ENCODE measurements around the gene NUAK2. TPM values are rescaled to one million over a fixed set of nuclear protein-coding genes. Genes with fewer than 3 reads are reported as not detected.

The NUAK2 gene
- total RNA-seq, 2 experiments from 2014 or later, result 14.9 to 15.3 TPM

- Histone ChIP-seq H3K4me1 (ENCODE audit: insufficient read depth, low read length) (peaks cover 7% of the 10 kb centered on the region), H3K27me3 (ENCODE audit: control insufficient read depth in 1 of 2, insufficient read depth in 2 of 2, low read length in 2 of 2) (peaks cover 0 to 2% of the 10 kb centered on the region in 2 experiments), H3K9me3 (ENCODE audit: control insufficient read depth in 1 of 2, insufficient read depth in 1 of 2, low read length in 2 of 2) (no peaks in the 10 kb centered on the region), H3K4me3 (ENCODE audit: low read length) (no peak overlapping the region), H3K27ac (ENCODE audit: low read depth in 1 of 2, low read length in 2 of 2) (no peak overlapping the region), H3K36me3 (ENCODE audit: insufficient read depth, low read length) (no peaks in the 10 kb centered on the region)
- Mint-ChIP-seq H3K4me3 (no peak overlapping the region), H3K27me3 (no peaks in the 10 kb centered on the region), H3K9me3 (no peaks in the 10 kb centered on the region), H3K36me3 (ENCODE audit: low read depth) (no peaks in the 10 kb centered on the region), H3K4me1 (ENCODE audit: low read depth) (peaks cover 11% of the 10 kb centered on the region), H3K27ac (no peak overlapping the region)
- TF ChIP-seq CTCF (IDR thresholded peaks at IDR 0.05), result no peak
- no peak for DNase-seq
- no peak for ATAC-seq (ENCODE audit: poor library complexity)
- intact Hi-C loops (cut with DNase I, micrococcal nuclease), result no loop called here
- CTCF ChIA-PET, result no interaction called here
- POLR2A ChIA-PET, result no interaction called here
Observed at GRCh38 chr1:205263580-205264190, 57.9 kb downstream of the NUAK2 start.

- Histone ChIP-seq H3K27ac (ENCODE audit: low read depth in 1 of 2, low read length in 2 of 2) (no peak overlapping the region), H3K27me3 (ENCODE audit: control insufficient read depth in 1 of 2, insufficient read depth in 2 of 2, low read length in 2 of 2) (peaks cover 0 to 2% of the 10 kb centered on the region in 2 experiments), H3K36me3 (ENCODE audit: insufficient read depth, low read length) (no peaks in the 10 kb centered on the region), H3K4me3 (ENCODE audit: low read length) (no peak overlapping the region), H3K4me1 (ENCODE audit: insufficient read depth, low read length) (peaks cover 7% of the 10 kb centered on the region), H3K9me3 (ENCODE audit: control insufficient read depth in 1 of 2, insufficient read depth in 1 of 2, low read length in 2 of 2) (no peaks in the 10 kb centered on the region)
- intact Hi-C loops (cut with DNase I, micrococcal nuclease), result no loop called here
- ChIA-PET POLR2A (no interaction called here), CTCF (interaction anchor here (1.3 kb wide), 1 partner anchor 11 kb away, joined by 3 read pairs; no protein-coding TSS in a partner anchor)
- no peaks in the 10 kb centered on the region for H3K36me3 Mint-ChIP-seq (ENCODE audit: low read depth)
- DNase-seq (no peak), ATAC-seq (ENCODE audit: poor library complexity) (no peak)
- no peaks in the 10 kb centered on the region for H3K9me3 Mint-ChIP-seq
- no peak overlapping the region for H3K27ac Mint-ChIP-seq
- H3K4me1 Mint-ChIP-seq (ENCODE audit: low read depth), result peaks cover 11% of the 10 kb centered on the region
- no peak for TF ChIP-seq CTCF (IDR thresholded peaks at IDR 0.05)
- no peak overlapping the region for H3K4me3 Mint-ChIP-seq
- H3K27me3 Mint-ChIP-seq, result no peaks in the 10 kb centered on the region
Observed at GRCh38 chr1:205262731-205263171, 58.8 kb downstream of the NUAK2 start.

GRCh38 chr1:205261946-205262691 is 59.4 kb downstream of the NUAK2 start:
- Mint-ChIP-seq H3K9me3 (no peaks in the 10 kb centered on the region), H3K4me1 (ENCODE audit: low read depth) (peaks cover 11% of the 10 kb centered on the region), H3K4me3 (no peak overlapping the region), H3K27me3 (no peaks in the 10 kb centered on the region), H3K36me3 (ENCODE audit: low read depth) (no peaks in the 10 kb centered on the region), H3K27ac (no peak overlapping the region)
- DNase-seq, result no peak
- no peaks in the 10 kb centered on the region for H3K36me3 ChIP-seq (ENCODE audit: insufficient read depth, low read length)
- no peaks in the 10 kb centered on the region for H3K9me3 ChIP-seq (ENCODE audit: control insufficient read depth in 1 of 2, insufficient read depth in 1 of 2, low read length in 2 of 2)
- H3K4me1 ChIP-seq (ENCODE audit: insufficient read depth, low read length), result peaks cover 7% of the 10 kb centered on the region
- ChIA-PET POLR2A (no interaction called here), CTCF (interaction anchor here (1.2 to 1.3 kb wide), 2 partner anchors 10 to 11 kb away, joined by 3 to 4 read pairs; no protein-coding TSS in a partner anchor)
- peaks cover 0 to 2% of the 10 kb centered on the region in 2 experiments for H3K27me3 ChIP-seq (ENCODE audit: control insufficient read depth in 1 of 2, insufficient read depth in 2 of 2, low read length in 2 of 2)
- intact Hi-C loops (cut with DNase I, micrococcal nuclease), result no loop called here
- H3K27ac ChIP-seq (ENCODE audit: low read depth in 1 of 2, low read length in 2 of 2), result no peak overlapping the region
- TF ChIP-seq CTCF (IDR thresholded peaks at IDR 0.05), result no peak
- no peak overlapping the region for H3K4me3 ChIP-seq (ENCODE audit: low read length)
- ATAC-seq (ENCODE audit: poor library complexity), result no peak
